GM18861 (cell line): Measurements from ENCODE around the gene MTFR1L.

Experiments used
- ATAC-seq: cut with Tn5 transposase; IDR thresholded peaks from one replicate; pipeline ENCODE4 v1.9.1; 2021; ENCODE audit not compliant: unreplicated experiment

The MTFR1L gene

DNA sequence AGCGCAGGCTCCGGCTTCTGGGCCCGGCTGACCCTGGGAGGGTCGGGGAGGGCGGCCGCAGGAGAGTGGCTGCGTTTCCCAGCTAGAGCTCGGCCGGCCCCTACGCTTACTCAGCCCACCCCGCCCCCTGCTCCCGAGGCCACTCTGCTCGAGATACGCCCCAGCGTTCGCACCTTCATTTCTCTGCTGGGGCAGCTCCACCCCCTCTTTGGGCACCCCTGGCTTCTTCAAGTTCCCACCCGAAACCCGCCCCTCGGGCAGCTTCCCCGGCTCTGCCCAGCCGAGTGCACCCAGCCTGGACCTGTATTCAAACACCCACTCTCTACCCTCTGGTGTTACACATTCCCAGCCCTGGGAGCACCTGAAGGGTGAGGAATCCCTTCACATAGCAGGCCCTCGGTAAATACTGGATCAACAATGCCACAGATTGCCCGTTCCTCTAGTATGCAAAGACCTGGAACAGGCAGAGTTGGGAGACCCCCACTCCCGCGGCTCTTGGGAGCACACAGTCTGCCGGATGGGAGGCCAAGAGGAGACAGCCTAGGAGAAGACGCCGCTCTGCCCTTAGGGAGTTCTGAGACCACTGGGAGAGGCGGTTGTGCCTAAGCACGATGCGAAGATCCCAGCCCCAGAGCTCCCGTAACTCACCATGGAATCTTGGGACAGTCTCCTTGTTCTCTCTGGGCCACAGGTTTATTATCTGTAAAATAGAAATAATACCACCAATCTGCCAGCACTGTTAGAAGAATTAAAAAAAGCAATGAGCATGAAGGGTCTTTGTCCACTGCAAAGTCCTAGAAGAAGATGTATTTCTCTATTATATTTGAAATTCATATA, 56.3 kb downstream of the MTFR1L start:
- ATAC-seq, result no peak

DNA sequence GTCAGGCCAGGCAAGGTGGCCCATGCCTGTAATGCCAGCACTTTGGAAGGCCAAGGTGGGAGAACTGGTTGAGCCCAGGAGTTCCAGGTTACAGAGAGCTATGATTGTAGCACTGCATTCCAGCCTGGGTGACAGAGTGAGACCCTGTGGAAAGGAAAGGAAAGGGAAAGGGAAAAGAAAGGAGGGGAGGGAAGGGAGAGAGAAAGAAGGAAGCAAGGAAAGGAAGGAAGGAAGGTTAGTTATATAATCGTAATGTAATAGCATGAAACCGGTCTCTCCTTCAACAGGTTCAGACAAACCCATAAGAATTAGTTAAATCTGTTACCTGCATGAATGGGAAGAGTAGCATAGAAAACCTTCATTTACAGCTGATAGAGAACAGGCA, 56.9 kb downstream of the MTFR1L start:
- no peak for ATAC-seq

DNA sequence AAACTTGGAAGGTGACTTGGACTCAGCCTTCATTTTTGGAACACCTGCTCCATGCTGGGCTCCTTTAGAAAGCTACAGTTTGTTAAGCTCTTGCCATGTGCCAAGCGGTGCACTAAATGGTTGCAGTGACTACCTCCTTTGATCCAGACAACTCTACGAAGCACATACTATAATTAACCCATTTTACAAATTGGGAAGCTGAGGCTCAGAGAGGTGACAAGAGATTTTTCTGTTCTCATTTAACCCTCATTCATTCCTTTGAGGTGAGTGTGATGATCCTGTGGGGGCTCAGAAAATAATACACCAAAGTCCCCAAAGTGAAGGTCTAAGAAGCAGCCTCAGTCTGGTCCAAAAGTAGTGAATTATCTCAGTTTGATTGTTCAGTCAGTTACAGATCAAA, 57.4 kb downstream of the MTFR1L start:
- no peak for ATAC-seq

DNA sequence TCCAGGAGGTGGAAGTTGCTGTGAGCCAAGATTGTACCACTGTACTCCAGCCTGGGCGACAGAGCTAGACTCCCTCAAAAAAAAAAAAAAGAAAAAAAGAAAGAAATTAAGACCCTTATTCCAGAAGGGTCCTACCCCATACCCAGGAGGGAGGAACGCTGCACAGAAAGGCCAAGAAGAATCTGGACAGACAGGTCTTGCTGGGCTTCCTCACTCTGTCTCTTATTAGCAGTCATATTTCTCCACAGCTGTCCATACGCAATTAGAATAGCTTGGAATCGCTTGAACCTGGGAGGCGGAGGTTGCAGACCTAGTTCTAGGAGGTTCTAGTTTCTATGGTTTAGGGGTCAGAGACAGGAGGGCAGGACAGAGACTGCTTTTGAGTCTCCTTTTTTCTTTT, 58.9 kb downstream of the MTFR1L start:
- no peak for ATAC-seq

DNA sequence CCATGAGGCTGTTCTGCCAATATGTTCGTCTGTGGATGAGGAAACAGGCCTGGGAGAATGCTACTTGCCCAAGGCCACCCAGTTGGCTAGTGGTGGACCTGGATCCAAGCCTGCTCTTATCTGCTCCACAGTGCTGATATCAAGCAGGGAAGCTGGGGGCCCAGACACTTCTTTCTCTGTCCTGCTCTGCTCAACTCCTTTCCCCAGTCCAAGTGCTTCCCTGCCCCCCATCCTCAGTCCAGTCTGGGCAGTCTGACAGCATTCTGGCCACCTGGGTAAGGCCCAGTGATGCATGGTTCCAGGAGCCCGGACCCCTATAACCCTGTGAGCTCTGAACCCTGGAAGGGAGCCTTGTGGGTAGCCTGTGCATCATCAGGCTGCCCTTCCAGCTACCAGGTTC, 59.9 kb downstream of the MTFR1L start:
- ATAC-seq, result no peak

DNA sequence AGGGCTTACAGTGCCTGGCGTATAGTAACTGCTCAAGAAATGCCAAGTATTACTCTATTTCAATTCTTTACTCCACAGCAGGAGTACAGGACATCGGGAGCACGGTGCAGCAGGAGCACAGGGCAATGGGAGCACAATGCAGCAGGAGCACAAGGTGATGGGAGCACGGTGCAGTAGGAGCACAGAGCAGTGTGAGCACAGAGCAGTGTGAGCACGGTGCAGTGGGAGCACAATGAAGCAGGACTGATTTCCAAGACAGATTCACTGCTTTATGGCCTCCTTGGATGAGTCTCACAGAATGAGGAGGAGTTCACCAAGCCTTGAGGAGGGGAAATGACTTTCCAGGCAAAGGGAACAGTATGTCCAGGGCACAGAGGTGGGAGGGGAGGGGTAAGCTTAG, 60.8 kb downstream of the MTFR1L start:
- ATAC-seq, result no peak

DNA sequence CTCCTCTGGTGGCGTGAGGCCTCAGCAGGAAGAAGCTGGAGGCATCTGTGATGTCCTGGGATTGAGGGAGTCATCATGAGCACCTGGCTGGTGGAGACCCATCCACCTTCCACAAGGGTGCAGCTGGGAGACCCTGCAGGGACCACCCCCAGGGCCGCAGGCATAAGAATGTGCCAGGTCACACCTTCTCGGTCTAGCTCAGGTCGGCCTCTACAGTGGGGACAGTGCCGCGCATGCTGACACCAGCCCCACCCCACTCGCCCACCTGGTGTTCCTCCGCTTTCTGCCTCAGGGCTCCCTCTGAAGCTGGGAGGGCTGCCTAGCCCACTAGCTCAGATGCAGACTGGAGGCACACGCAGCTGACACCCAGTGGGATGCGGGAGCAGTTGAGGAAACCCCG, 61.5 kb downstream of the MTFR1L start:
- no peak for ATAC-seq
